K562 (cell line): ENCODE data around the gene NDRG4. TPM values are rescaled to one million over a fixed set of nuclear protein-coding genes. Genes with fewer than 3 reads are reported as not detected.

Source experiments
- CBFA2T2 ChIP-seq: fragments of 450-650 bp; conservative IDR thresholded peaks from 2 replicates; pipeline ENCODE4 v1.6.1; 2017; ENCODE audit warnings: mild to moderate bottlenecking
- CCNT2 ChIP-seq: IDR thresholded peaks from 2 replicates; pipeline ENCODE4 v1.6.1; 2011; ENCODE audit warnings: borderline replicate concordance, low read depth, mild to moderate bottlenecking, moderate library complexity, mixed read lengths, low read length; ENCODE audit not compliant: insufficient read length; ENCODE audit errors: extremely low read depth
- HMG20A ChIP-seq: fragments of 450-650 bp; formaldehyde crosslinking; conservative IDR thresholded peaks from 2 replicates; pipeline ENCODE4 v1.4.0; 2020; ENCODE audit warnings: mild to moderate bottlenecking, mixed read lengths
- NCOA2 ChIP-seq, 2 experiments: fragments of 450-650 bp; IDR thresholded peaks; 2 replicates each; pipeline ENCODE4 v1.6.1; 2018; ENCODE audit warnings: mild to moderate bottlenecking in 2 of 2, moderate library complexity in 1 of 2; ENCODE audit not compliant: partially characterized antibody in 2 of 2
- NR2C1 ChIP-seq, 2 experiments: fragments of 450-650 bp; IDR thresholded peaks; 2 replicates each; pipeline ENCODE4 v1.6.1; 2017; ENCODE audit warnings: mild to moderate bottlenecking in 2 of 2, antibody characterized with exemption in 1 of 2, inconsistent platforms in 1 of 2, missing compliant biosample characterization in 1 of 2, missing genetic modification characterization in 1 of 2
- PTTG1 ChIP-seq: fragments of 450-650 bp; IDR thresholded peaks from 2 replicates; pipeline ENCODE4 v1.6.1; 2016; ENCODE audit warnings: low read depth, mild to moderate bottlenecking, missing genetic modification characterization, missing compliant biosample characterization
- SMAD2 ChIP-seq: fragments of 150-350 bp; IDR thresholded peaks from 2 replicates; pipeline ENCODE4 v1.6.1; 2014; ENCODE audit warnings: low read depth, mild to moderate bottlenecking, low read length
- SNRNP70 ChIP-seq: fragments of 200-400 bp; formaldehyde crosslinking; optimal IDR thresholded peaks from 2 replicates; pipeline ENCODE3; 2017; ENCODE audit warnings: low read depth, low read length
- SPI1 ChIP-seq: IDR thresholded peaks from 2 replicates; pipeline ENCODE4 v1.6.1; 2011; ENCODE audit warnings: low read depth, low read length, control low read depth, borderline replicate concordance
- TGIF2 ChIP-seq: sonication (generic); formaldehyde crosslinking; IDR thresholded peaks from 2 replicates; pipeline ENCODE4 v1.8.1; 2022; ENCODE audit warnings: mild to moderate bottlenecking, missing genetic modification reagents, moderate library complexity
- THRAP3 ChIP-seq: fragments of 450-650 bp; IDR thresholded peaks from 2 replicates; pipeline ENCODE4 v1.6.1; 2016; ENCODE audit warnings: mild to moderate bottlenecking, inconsistent platforms, borderline replicate concordance
- ZNF764 ChIP-seq: fragments of 250-450 bp; sonication (Bioruptor Pico); IDR thresholded peaks from 2 replicates; pipeline ENCODE4 v1.4.0; 2020; ENCODE audit warnings: low read depth, mild to moderate bottlenecking, moderate library complexity
- polyA plus RNA-seq, 8 experiments: library from polyadenylated mRNA; depleted of rRNA in 4 of 8; stranded (reverse) in 5 of 8; unstranded in 3 of 8; fragments of >200 nt; fragmentation: Nextera tagmentation in 2 of 8; fragmentation: Illumina TruSeq in 1 of 8; extraction: Ambion mirVana in 2 of 8; extraction: Trizol in 1 of 8; gene quantifications; 2 replicates each; pipeline versions ENCODE4 v1.2.1 to v1.2.3, GENCODE V29; 2011 to 2014; ENCODE audit warnings: inconsistent platforms in 1 of 8, missing spikeins in 1 of 8
- total RNA-seq, 7 experiments: library from RNA; depleted of rRNA in 6 of 7; stranded (reverse); fragments of >200 nt in 6 of 7; fragmentation: Illumina TruSeq in 2 of 7; extraction: Trizol in 2 of 7; gene quantifications; 2 replicates each; pipeline versions ENCODE4 v1.2.1 to v1.2.3, GENCODE V29; 2011 to 2021; ENCODE audit warnings: low replicate concordance in 1 of 7
- TF ChIP-seq, protein P1 (sequence below), 2 experiments: fragments of 450-650 bp; IDR thresholded peaks; 2 replicates each; pipeline ENCODE4 v1.6.1; 2018; ENCODE audit warnings: mild to moderate bottlenecking in 2 of 2, low read depth in 1 of 2; ENCODE audit not compliant: partially characterized antibody in 2 of 2
- TF ChIP-seq, protein P2 (sequence below): sonication (generic); formaldehyde crosslinking; IDR thresholded peaks from 2 replicates; pipeline ENCODE4 v1.8.0; 2022; ENCODE audit warnings: mild to moderate bottlenecking, missing genetic modification reagents
- TF ChIP-seq, protein P3 (sequence below): fragments of 200-400 bp; formaldehyde crosslinking; IDR thresholded peaks from 2 replicates; pipeline ENCODE4 v1.6.1; 2017; ENCODE audit warnings: mild to moderate bottlenecking, low read depth, low read length, moderate library complexity
- TF ChIP-seq, protein P4 (sequence below): fragments of 250-450 bp; sonication (Bioruptor Pico); IDR thresholded peaks from 2 replicates; pipeline ENCODE4 v1.5.0; 2020; ENCODE audit warnings: mild to moderate bottlenecking, borderline replicate concordance

The NDRG4 gene
- total and polyA plus RNA-seq, 9 of the 15 experiments (the other 6 are each of a cell fraction or from before 2014, with no cell fraction given): 0.06 to 0.95 (median 0.28) TPM

DNA sequence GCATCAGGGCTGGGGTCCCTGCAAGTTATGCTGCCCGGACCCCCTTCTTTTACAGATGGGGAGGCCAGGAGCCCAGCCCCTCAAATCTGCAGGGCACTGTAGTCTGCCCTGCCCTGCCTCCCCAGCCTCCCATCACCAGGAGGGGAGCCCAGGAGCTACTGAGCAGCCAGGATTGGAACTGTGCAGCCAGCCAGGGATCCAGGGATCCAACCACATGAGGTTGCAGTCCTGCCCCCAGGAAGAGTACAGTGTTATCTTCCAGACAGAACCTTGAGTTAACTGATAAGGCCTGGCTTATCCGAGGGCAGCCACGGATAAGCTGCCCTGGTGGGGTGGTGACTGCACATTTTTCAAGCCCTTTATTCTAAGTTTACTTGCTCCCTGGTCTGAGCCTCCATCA lies 11.4 kb upstream of the NDRG4 start (continued):
- TF ChIP-seq, protein P1, sequence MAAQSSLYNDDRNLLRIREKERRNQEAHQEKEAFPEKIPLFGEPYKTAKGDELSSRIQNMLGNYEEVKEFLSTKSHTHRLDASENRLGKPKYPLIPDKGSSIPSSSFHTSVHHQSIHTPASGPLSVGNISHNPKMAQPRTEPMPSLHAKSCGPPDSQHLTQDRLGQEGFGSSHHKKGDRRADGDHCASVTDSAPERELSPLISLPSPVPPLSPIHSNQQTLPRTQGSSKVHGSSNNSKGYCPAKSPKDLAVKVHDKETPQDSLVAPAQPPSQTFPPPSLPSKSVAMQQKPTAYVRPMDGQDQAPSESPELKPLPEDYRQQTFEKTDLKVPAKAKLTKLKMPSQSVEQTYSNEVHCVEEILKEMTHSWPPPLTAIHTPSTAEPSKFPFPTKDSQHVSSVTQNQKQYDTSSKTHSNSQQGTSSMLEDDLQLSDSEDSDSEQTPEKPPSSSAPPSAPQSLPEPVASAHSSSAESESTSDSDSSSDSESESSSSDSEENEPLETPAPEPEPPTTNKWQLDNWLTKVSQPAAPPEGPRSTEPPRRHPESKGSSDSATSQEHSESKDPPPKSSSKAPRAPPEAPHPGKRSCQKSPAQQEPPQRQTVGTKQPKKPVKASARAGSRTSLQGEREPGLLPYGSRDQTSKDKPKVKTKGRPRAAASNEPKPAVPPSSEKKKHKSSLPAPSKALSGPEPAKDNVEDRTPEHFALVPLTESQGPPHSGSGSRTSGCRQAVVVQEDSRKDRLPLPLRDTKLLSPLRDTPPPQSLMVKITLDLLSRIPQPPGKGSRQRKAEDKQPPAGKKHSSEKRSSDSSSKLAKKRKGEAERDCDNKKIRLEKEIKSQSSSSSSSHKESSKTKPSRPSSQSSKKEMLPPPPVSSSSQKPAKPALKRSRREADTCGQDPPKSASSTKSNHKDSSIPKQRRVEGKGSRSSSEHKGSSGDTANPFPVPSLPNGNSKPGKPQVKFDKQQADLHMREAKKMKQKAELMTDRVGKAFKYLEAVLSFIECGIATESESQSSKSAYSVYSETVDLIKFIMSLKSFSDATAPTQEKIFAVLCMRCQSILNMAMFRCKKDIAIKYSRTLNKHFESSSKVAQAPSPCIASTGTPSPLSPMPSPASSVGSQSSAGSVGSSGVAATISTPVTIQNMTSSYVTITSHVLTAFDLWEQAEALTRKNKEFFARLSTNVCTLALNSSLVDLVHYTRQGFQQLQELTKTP (IDR thresholded peaks at IDR 0.05; ENCODE audit: low read depth in 1 of 2, partially characterized antibody in 2 of 2): no peak
- TF ChIP-seq ZNF764: no peak
- TF ChIP-seq SPI1: no peak
- TF ChIP-seq NCOA2 (IDR thresholded peaks at IDR 0.05; ENCODE audit: partially characterized antibody in 2 of 2): no peak
- no peak for TF ChIP-seq HMG20A (CRISPR knock-in tag)
- peak; percentile 55 for TF ChIP-seq CCNT2
- TF ChIP-seq SNRNP70: no peak
- TF ChIP-seq, protein P2, sequence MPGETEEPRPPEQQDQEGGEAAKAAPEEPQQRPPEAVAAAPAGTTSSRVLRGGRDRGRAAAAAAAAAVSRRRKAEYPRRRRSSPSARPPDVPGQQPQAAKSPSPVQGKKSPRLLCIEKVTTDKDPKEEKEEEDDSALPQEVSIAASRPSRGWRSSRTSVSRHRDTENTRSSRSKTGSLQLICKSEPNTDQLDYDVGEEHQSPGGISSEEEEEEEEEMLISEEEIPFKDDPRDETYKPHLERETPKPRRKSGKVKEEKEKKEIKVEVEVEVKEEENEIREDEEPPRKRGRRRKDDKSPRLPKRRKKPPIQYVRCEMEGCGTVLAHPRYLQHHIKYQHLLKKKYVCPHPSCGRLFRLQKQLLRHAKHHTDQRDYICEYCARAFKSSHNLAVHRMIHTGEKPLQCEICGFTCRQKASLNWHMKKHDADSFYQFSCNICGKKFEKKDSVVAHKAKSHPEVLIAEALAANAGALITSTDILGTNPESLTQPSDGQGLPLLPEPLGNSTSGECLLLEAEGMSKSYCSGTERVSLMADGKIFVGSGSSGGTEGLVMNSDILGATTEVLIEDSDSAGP (CRISPR knock-in tag): no peak
- no peak for TF ChIP-seq PTTG1 (tag)
- TF ChIP-seq TGIF2: no peak
- no peak for TF ChIP-seq SMAD2
- TF ChIP-seq THRAP3: no peak
- TF ChIP-seq, protein P3, sequence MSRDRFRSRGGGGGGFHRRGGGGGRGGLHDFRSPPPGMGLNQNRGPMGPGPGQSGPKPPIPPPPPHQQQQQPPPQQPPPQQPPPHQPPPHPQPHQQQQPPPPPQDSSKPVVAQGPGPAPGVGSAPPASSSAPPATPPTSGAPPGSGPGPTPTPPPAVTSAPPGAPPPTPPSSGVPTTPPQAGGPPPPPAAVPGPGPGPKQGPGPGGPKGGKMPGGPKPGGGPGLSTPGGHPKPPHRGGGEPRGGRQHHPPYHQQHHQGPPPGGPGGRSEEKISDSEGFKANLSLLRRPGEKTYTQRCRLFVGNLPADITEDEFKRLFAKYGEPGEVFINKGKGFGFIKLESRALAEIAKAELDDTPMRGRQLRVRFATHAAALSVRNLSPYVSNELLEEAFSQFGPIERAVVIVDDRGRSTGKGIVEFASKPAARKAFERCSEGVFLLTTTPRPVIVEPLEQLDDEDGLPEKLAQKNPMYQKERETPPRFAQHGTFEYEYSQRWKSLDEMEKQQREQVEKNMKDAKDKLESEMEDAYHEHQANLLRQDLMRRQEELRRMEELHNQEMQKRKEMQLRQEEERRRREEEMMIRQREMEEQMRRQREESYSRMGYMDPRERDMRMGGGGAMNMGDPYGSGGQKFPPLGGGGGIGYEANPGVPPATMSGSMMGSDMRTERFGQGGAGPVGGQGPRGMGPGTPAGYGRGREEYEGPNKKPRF: no peak
- TF ChIP-seq CBFA2T2: peak; percentile 65
- TF ChIP-seq NR2C1 (IDR thresholded peaks at IDR 0.05): no peak
- no peak for TF ChIP-seq NR2C1 (tag; IDR thresholded peaks at IDR 0.05)
- TF ChIP-seq, protein P4, sequence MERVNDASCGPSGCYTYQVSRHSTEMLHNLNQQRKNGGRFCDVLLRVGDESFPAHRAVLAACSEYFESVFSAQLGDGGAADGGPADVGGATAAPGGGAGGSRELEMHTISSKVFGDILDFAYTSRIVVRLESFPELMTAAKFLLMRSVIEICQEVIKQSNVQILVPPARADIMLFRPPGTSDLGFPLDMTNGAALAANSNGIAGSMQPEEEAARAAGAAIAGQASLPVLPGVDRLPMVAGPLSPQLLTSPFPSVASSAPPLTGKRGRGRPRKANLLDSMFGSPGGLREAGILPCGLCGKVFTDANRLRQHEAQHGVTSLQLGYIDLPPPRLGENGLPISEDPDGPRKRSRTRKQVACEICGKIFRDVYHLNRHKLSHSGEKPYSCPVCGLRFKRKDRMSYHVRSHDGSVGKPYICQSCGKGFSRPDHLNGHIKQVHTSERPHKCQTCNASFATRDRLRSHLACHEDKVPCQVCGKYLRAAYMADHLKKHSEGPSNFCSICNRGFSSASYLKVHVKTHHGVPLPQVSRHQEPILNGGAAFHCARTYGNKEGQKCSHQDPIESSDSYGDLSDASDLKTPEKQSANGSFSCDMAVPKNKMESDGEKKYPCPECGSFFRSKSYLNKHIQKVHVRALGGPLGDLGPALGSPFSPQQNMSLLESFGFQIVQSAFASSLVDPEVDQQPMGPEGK (CRISPR knock-in tag): no peak
